Measurements from ENCODE around the gene ZFAND3. TPM values are rescaled to one million over a fixed set of nuclear protein-coding genes. Genes with fewer than 3 reads are reported as not detected.

The ZFAND3 gene
- total and polyA plus RNA-seq, 2 donors (not counting 3 experiments of a cell fraction or from before 2014, with no cell fraction given): 15.4 to 54.2 TPM

DNA sequence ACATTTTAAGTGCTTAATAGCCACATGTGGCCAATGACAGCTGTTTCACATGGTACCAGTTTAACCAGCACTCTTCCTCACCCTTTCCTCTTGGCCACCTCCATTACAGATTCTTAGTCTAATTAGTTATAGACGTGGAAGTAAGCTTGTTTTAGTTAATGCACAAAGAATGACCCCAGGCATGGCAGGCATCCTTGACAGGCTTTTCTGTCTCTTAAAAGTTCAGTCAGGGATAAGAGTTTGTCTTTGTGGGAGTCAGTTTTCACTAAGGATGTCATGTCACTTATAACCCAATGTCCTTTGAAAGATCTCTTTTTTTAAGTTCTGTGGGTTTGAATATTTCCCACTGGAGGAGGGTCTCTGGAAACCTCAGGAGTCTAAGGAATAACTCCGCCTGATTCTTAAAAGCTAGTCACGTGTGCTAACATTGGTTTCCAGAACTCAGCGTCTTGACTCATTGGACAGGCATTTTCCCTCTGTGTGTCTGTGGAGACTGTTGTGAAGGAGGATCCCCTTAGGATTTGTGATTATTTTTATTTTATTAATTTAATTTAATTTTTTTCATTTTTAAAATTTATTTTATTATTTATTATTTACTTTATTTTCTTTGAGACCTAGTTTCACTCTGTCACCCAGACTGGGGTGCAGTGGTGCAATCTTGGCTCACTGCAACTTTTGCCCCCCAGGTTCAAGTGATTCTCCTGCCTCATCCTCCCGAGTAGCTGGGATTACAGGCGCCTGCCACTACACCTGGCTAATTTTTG is 171.4 kb downstream of the ZFAND3 start:
- no peaks in the 10 kb centered on the region for H3K36me3 ChIP-seq (ENCODE audit: control insufficient read depth in 2 of 2, extremely low read depth in 1 of 2, insufficient read depth in 2 of 2, low read length in 2 of 2)
- H3K9me1 ChIP-seq (replicated peaks; ENCODE audit: control insufficient read depth, extremely low read depth, insufficient read depth, low read length): no peaks in the 10 kb centered on the region
- H3K79me2 ChIP-seq (ENCODE audit: control insufficient read depth, insufficient read depth, low read length): peaks cover 67% of the 10 kb centered on the region
- BruUV-seq (replicated peaks): no TSS peak
- no peak for DNase-seq (ENCODE audit: low read depth, low spot score)
- no peak overlapping the region for H3K4me2 ChIP-seq (ENCODE audit: insufficient read depth, low read length)
- peaks cover 37% of the 10 kb centered on the region for H4K20me1 ChIP-seq (replicated peaks; ENCODE audit: control insufficient read depth, extremely low read depth, insufficient read depth, low read length)
- no peak overlapping the region for H3K27ac ChIP-seq (ENCODE audit: insufficient read depth, low read depth, low read length)
- TF ChIP-seq, protein P1, sequence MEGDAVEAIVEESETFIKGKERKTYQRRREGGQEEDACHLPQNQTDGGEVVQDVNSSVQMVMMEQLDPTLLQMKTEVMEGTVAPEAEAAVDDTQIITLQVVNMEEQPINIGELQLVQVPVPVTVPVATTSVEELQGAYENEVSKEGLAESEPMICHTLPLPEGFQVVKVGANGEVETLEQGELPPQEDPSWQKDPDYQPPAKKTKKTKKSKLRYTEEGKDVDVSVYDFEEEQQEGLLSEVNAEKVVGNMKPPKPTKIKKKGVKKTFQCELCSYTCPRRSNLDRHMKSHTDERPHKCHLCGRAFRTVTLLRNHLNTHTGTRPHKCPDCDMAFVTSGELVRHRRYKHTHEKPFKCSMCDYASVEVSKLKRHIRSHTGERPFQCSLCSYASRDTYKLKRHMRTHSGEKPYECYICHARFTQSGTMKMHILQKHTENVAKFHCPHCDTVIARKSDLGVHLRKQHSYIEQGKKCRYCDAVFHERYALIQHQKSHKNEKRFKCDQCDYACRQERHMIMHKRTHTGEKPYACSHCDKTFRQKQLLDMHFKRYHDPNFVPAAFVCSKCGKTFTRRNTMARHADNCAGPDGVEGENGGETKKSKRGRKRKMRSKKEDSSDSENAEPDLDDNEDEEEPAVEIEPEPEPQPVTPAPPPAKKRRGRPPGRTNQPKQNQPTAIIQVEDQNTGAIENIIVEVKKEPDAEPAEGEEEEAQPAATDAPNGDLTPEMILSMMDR (IDR thresholded peaks at IDR 0.05; ENCODE audit: extremely low read depth in 1 of 2, insufficient read depth in 1 of 2, low read depth in 1 of 2, low read length in 2 of 2): no peak
- TF ChIP-seq GATA2 (IDR thresholded peaks at IDR 0.05; ENCODE audit: insufficient read depth, insufficient read length, low read depth, low read length) (no peak), MYC (IDR thresholded peaks at IDR 0.05; ENCODE audit: low read depth, low read length) (no peak), JUN (IDR thresholded peaks at IDR 0.05; ENCODE audit: borderline replicate concordance, insufficient read depth, insufficient read length, low read depth) (no peak), FOS (IDR thresholded peaks at IDR 0.05; ENCODE audit: borderline replicate concordance, insufficient read depth, low read length) (no peak), POLR2AphosphoS5 (IDR thresholded peaks at IDR 0.05; ENCODE audit: insufficient read depth, low read depth, low read length) (no peak), POLR2A (IDR thresholded peaks at IDR 0.05; ENCODE audit: low read depth, low read length) (no peak), EZH2 (IDR thresholded peaks at IDR 0.05; ENCODE audit: borderline replicate concordance, low read depth, low read length, severe bottlenecking) (no peak)
- TF ChIP-seq, protein P2, sequence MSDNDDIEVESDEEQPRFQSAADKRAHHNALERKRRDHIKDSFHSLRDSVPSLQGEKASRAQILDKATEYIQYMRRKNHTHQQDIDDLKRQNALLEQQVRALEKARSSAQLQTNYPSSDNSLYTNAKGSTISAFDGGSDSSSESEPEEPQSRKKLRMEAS (IDR thresholded peaks at IDR 0.05; ENCODE audit: insufficient read depth, insufficient read length): no peak
- ChIA-PET CTCF (interaction anchor here (1.2 kb wide), 1 partner anchor 200 kb away, joined by 4 read pairs; no protein-coding TSS in a partner anchor), POLR2A (no interaction called here)
- H3K4me3 ChIP-seq (replicated peaks in 1 of 3; ENCODE audit: insufficient read depth in 1 of 3, low read depth in 1 of 3, low read length in 3 of 3): no peak overlapping the region
- no peak for FAIRE-seq
- no peak overlapping the region for H3K9ac ChIP-seq (replicated peaks; ENCODE audit: extremely low read depth, insufficient read depth, low read length)
- no peaks in the 10 kb centered on the region for H3K27me3 ChIP-seq (ENCODE audit: control insufficient read depth in 2 of 2, insufficient read depth in 2 of 2, low read length in 2 of 2)
- no peaks in the 10 kb centered on the region for H3K4me1 ChIP-seq (ENCODE audit: control insufficient read depth, extremely low read depth, insufficient read depth, low read length)
- dilution Hi-C loops (cut with MboI; ENCODE audit: extremely low pct_ligation_motif_present, low sequenced_read_pairs): no loop called here
- no peaks in the 10 kb centered on the region for H3K9me3 ChIP-seq (replicated peaks; ENCODE audit: control insufficient read depth, insufficient read depth, low read length)
- H2AFZ ChIP-seq (ENCODE audit: low read depth, low read length): no peak overlapping the region
- intact Hi-C loops (cut with micrococcal nuclease): loop anchor here (10.0 kb wide), 1 partner anchor 176 kb away; the partner anchor contains the start of gene ZFAND3
